Amniotic stem cell (primary cell): ENCODE measurements around the gene GDF15.
A peak's percentile ranks its signal among the peaks of the same experiment; 100 is the strongest.

Experiments used
- DNase-seq: peaks from one replicate; lab custom pipeline; 2025; lab: John Stamatoyannopoulos, UW

Gene GDF15

GRCh38 chr19:18419195-18419698, 33.3 kb downstream of the GDF15 start, which contains the start of gene SSBP4:
SSBP4 (plus strand) TSS chr19:18419398; CDS start chr19:18419649, 251 bp downstream.
- peak; percentile 60 for DNase-seq

DNA sequence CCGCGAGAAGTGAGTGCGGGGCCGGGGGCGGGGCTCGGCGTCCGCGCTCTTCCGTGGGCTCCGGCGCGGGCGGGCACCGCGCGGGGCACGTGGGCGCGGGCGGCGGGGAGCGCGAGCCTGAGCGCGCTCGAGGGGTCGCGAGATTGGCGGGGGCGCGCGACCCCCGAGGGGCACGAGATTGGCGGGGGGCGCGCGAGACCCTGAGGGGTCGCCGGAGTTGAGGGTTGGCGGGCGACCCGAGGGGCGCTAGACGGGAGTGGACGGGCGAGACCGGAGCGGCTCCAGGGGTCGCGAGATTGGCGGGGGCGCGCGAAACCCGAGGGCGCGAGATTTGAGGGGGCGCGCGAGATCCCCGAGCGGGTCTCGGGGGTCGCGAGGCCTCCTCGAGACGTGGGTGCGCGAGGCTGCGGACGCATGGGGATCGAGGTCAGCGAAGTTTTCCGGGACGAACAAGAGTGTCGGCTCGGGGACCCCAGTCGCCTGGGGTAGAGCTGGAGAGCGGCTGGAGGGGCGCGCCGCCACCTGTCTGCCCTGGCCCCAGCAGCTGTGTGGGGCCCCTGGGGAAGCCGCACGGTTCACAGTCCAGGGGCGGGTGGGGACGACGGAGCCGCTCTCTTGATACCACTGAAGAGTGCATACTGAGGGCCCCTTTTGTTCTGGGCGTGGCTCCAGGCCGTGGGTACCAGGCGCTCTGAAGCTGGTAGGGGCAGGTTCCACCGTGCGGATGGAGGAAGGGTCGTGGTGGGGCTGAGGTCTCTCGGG, 33.9 kb downstream of the GDF15 start:
- DNase-seq = no peak

DNA sequence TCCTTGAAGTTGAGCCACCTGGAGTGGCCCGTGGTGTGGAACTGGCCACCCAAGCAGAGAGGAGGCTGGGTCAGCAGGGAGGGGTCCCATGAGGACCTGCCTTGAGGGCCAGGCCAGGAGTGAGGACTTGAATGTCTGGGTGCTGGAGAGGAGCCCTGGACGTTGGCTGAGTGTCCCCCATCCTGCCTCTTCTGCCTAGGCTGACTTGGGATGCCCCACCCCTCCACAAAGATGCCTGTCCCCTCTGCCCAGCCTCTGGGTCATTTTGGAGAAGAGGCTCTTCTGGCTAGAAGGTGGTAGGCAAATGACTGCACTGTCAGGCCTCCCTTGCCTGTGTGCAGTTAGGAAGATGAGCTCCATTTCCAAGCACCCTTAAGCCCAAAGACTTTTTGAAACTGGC, 35.0 kb downstream of the GDF15 start:
- no peak for DNase-seq

GRCh38 chr19:18421371-18421959, 35.5 kb downstream of the GDF15 start:
- DNase-seq = no peak

DNA sequence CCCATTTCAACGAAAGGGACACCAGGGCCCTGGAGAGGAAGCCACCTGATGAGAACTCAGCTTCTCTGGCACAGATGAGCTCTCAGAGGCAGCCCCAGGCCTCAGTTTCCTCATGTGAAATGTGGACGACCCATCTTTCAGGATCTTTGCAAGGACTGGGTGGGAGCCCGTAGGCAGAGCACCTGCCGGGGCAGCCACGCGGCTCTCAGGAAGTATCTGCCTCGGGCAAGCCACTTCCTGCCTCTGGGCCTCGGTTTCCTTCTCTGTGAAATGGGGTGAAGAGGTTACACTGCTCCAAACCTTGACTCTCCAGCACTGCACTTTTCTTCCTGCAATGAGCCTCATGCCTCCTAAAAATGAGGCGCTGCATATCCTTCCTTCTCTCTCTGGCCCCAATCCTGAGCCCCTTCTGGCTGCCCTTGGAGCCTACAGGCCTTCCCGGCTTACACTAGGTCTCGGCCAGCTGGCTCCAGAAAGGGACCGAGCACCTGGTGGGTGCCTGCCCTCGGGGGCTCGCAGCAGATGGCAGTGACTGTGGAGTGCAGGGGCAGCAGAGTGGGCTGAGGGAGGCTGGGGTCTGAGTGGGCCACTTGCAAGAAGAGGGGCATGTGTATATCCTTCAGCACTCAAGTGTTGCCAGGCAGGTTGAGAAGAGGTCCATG, 36.7 kb downstream of the GDF15 start:
- DNase-seq = no peak

DNA sequence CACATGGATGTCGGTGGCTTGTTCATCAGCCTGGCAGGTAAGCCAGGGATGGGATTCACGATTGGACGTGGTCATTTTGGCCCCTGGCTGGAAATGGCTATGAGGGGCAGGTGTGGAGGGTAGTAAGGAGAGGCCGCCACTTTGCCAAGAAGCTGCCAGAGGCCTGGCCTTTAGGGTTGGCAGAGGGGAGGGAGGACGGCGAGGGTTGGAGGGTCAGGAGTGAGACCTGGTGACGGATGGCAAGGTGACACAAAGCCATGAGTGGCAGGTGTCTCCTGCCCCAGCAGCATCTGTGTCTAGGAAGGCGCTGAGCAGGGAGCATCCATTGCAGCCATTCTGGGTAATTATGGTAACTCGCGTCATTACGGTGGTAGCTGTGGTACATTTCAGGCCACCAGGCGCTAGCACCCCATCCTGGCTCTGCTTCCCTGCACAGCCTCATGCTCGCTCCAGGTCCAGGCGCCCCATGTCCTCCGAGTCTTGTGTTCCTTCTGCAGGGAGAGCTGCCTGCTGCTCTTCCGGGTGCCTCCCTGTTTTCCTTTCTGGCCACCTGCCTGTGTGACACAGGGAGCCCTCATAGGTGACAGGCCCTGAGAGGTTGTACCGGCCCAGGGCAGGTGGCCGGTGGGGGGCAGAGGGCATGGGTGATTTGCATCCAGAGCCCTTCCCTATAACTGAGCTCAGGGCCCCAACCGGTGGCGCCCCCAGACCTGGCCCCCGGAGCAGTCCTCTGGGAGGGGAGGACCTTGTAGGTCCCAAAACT, 37.5 kb downstream of the GDF15 start:
- no peak for DNase-seq

DNA sequence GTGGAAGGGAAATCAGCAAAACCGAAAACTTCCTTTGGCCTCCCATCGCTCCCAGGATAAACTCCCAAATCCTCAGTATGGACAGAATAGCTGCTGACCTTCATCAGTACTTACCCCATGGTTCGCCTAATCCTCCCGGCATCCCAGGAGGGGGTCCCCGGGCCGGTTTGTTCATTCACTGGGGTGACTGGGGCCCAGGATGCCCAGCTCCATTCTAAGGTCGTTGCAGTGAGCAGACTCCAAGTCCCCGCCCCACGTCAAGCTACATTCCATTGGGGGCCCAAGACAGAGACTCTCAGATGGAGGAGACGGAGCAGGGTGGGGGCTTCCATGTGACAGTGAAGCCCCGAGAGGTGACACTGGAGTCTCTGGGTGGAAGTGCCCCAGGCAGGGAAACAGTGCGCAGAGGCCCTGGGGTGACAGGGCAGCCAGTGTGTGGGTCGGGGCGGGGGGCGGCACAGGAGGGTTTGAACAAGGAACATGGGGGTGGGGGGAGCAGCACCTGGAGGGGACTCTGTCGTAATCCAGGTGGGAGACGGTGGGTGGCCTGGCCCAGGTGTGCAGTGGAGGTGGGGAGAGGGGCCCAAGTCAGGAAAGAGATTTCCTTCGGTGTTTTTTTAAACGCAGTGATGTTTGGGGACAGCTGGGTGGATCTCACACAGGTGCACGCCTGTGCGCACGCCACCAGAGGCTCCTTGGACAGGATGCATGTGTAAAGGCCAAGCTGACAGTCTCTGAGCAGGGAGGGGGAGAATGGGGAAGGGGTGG, 38.3 kb downstream of the GDF15 start:
- DNase-seq = no peak

- DNase-seq = no peak
Observed at GRCh38 chr19:18424890-18425514, 39.0 kb downstream of the GDF15 start.

GRCh38 chr19:18425515-18426415, 39.8 kb downstream of the GDF15 start:
- DNase-seq = peak; percentile 44

GRCh38 chr19:18426416-18426767, 40.4 kb downstream of the GDF15 start:
- DNase-seq = no peak

GRCh38 chr19:18427080-18427742, 41.3 kb downstream of the GDF15 start:
- no peak for DNase-seq

DNA sequence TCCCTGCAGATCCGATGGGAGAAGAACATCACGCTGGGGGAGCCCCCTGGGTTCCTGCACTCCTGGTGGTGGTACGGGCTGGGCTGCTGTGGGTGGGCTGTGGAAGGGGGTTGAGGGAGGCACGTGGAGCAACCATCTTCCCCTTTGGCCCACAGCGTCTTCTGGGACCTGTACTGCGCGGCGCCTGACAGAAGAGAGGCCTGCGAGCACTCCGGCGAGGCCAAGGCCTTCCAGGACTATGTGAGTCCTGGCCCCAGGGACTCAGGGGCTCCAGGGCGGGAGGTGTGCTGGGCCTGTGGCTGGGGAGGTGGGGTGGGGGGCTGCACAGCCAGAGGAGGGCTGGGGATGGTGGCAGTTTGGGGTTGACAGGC, 41.8 kb downstream of the GDF15 start:
- no peak for DNase-seq

DNA sequence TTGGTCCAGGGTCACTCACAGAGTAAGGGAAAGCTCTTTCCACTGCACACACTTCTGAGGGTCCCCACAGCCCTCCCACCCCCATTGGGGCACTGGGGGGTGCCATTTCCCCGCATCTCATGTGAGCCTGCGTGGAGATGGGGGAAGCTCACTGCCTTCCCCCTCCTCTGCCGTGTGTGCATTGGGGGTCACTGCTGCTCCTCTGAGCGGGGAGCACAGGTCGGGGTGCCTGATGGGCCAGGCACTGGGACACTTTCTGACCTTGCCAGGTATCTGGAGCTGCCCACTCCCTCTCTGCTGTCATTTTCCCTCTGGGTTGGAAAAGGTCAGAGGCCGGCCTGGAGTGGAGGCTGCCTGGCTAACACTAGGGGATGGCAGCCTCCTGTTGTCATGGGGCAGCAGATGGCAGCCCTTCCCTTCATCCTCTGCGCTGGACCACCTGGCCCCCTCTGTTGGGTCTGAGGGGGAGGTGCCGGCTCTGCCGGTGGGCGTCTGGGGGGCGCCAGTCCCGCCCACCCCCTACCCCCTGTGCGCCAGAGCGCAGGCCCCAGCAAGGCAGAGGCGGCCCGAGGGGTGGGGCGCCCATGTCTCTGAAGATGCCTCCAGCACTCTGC, 42.3 kb downstream of the GDF15 start:
- DNase-seq = no peak

GRCh38 chr19:18428787-18429674, 43.1 kb downstream of the GDF15 start:
- DNase-seq = peak; percentile 82

DNA sequence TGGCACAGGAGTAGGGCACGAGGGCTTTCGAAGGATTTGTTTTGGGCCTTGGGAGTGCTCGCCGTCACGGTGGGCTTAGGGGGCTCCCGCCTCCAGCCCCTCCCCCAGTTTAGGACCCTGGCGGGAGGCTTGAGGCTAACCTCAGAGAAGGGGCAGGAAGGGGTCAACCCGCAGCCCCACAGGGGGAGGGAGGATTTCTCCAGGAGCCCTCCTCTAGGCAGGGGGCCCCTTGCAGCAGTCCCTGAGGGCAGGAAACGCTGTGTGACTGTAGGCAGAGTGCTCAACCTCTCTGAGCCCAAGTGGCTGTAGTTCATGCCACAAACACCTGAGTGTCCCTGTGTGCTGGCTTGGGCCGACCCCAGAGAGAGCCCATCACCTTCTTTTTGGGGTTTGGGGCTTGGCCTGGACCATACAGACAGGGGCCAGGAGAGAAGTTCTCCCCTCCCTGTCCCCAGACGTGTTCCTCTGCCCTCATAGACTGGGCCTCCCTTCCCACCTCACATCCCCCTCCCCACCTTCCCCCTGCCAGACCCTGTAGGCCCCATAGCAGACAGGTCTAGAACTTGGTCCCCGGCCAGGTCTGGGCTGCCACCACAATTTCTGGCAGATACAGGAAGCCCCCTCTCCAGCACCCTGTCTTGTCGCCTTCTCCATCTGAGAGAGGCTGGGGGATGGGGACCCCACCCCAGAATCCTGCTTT, 43.9 kb downstream of the GDF15 start:
- DNase-seq = no peak

- DNase-seq = no peak
Observed at GRCh38 chr19:18430417-18431144, 44.6 kb downstream of the GDF15 start.
